ENCODE measurements around the gene GPR151.

GPR151 gene

DNA sequence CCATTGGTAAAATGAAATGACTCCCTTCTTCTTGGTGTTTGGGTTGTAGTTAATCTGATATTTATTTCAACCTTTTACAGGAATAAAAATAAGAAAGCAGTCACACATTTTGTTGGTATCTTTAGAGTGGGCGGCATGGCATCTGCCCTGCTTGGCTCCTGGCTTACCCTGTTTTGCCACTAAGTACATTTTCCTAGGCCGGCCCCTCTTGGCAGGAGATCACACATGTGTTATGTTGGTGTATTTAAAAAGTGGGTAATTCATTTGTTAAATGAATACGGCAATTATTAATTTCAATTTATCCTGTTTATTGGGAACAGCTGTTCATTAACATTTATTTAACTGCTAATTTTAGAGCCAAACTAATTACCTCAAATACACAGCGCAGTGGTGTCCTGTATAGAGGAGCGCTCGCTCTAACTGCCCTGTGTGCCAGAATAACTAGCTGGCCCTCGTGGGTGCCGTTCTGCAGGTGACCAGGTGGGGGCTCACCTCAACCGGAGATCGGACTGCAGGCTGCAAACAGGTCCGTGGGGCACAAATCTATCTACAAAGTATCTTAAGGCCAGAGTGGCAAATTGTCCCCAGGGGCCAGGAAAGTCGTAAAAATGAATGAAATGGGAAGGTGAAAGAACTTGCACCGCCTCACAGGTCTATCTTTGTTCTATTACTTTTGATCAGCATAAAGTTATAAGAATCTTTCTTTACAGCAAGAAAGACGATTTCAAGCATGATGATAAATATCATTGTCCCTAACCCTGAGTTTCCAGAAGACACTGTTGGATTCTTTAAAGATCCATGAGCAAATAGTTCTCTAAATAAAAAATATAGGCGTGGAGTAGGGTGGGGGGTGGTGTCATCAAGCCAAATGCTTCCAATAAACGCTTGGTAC lies 26.2 kb upstream of the GPR151 start:
- Histone ChIP-seq H3K36me3 (ENCODE audit: control insufficient read depth, insufficient read depth, low read length) (no peaks in the 10 kb centered on the region), H3K4me3 (replicated peaks; ENCODE audit: low read depth, low read length) (no peak overlapping the region), H3K27me3 (replicated peaks; ENCODE audit: control insufficient read depth, insufficient read depth, low read length) (peaks cover 1% of the 10 kb centered on the region)
- peak; percentile 28 for DNase-seq (ENCODE audit: extremely low read depth, insufficient read length)
- peak; percentile 92 for TF ChIP-seq CTCF (IDR thresholded peaks at IDR 0.05; ENCODE audit: insufficient read depth, low read length, poor library complexity, severe bottlenecking)

DNA sequence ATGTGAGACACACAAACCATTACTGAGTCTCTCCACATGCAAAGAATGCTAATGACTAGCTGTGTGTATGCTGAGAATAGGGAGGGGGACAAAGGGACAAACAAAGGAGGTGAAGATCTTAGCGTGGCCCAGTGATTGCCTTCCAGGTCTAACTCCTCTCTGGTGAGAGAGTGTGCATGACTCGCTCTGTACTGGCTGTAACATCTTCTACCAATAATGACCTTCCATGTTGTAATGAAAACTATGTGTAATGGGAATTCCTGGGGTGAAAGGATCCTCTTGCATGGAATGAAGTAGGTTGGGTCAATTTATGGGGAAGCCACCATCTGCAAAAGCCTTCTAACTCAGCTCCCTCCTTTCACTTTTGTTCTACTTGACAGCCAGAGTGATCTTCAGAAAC lies 24.4 kb upstream of the GPR151 start:
- no peak overlapping the region for H3K4me3 ChIP-seq (replicated peaks; ENCODE audit: low read depth, low read length)
- peaks cover 1% of the 10 kb centered on the region for H3K27me3 ChIP-seq (replicated peaks; ENCODE audit: control insufficient read depth, insufficient read depth, low read length)
- no peak for DNase-seq (ENCODE audit: extremely low read depth, insufficient read length)
- no peak for TF ChIP-seq CTCF (IDR thresholded peaks at IDR 0.05; ENCODE audit: insufficient read depth, low read length, poor library complexity, severe bottlenecking)
- H3K36me3 ChIP-seq (ENCODE audit: control insufficient read depth, insufficient read depth, low read length): no peaks in the 10 kb centered on the region

- DNase-seq (ENCODE audit: extremely low read depth, insufficient read length): no peak
- no peak for TF ChIP-seq CTCF (IDR thresholded peaks at IDR 0.05; ENCODE audit: insufficient read depth, low read length, poor library complexity, severe bottlenecking)
- H3K4me3 ChIP-seq (replicated peaks; ENCODE audit: low read depth, low read length): no peak overlapping the region
- H3K36me3 ChIP-seq (ENCODE audit: control insufficient read depth, insufficient read depth, low read length): no peaks in the 10 kb centered on the region
- peaks cover 1% of the 10 kb centered on the region for H3K27me3 ChIP-seq (replicated peaks; ENCODE audit: control insufficient read depth, insufficient read depth, low read length)
Observed at GRCh38 chr5:146539973-146540372, 24.0 kb upstream of the GPR151 start.

GRCh38 chr5:146538432-146538831 lies 22.4 kb upstream of the GPR151 start:
- peaks cover 1% of the 10 kb centered on the region for H3K27me3 ChIP-seq (replicated peaks; ENCODE audit: control insufficient read depth, insufficient read depth, low read length)
- TF ChIP-seq CTCF (IDR thresholded peaks at IDR 0.05; ENCODE audit: insufficient read depth, low read length, poor library complexity, severe bottlenecking): no peak
- no peaks in the 10 kb centered on the region for H3K36me3 ChIP-seq (ENCODE audit: control insufficient read depth, insufficient read depth, low read length)
- no peak overlapping the region for H3K4me3 ChIP-seq (replicated peaks; ENCODE audit: low read depth, low read length)
- no peak for DNase-seq (ENCODE audit: extremely low read depth, insufficient read length)

DNA sequence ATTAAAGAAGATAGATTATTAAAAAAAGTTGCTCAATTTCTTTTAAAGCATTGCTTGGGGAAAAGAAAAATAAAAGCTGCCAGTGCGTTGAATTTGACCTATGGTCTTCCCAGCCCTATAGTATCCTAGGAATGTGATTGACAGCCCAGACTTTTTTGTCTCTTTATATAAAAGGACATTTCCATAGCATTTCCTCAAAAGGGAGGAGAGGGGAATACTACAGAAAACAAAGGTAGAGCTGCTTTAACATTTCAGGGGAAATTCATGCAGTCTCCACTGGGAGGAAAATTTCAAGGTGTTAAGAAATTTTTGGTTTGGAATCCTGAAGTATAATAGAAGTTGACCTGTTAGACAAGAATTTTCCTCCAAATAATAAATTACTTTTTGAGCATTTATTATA lies 17.9 kb upstream of the GPR151 start:
- Histone ChIP-seq H3K4me3 (replicated peaks; ENCODE audit: low read depth, low read length) (no peak overlapping the region), H3K36me3 (ENCODE audit: control insufficient read depth, insufficient read depth, low read length) (no peaks in the 10 kb centered on the region), H3K27me3 (replicated peaks; ENCODE audit: control insufficient read depth, insufficient read depth, low read length) (peaks cover 1% of the 10 kb centered on the region)
- TF ChIP-seq CTCF (IDR thresholded peaks at IDR 0.05; ENCODE audit: insufficient read depth, low read length, poor library complexity, severe bottlenecking): no peak
- no peak for DNase-seq (ENCODE audit: extremely low read depth, insufficient read length)
